ENCODE measurements around the gene PXMP2.

Gene PXMP2

DNA sequence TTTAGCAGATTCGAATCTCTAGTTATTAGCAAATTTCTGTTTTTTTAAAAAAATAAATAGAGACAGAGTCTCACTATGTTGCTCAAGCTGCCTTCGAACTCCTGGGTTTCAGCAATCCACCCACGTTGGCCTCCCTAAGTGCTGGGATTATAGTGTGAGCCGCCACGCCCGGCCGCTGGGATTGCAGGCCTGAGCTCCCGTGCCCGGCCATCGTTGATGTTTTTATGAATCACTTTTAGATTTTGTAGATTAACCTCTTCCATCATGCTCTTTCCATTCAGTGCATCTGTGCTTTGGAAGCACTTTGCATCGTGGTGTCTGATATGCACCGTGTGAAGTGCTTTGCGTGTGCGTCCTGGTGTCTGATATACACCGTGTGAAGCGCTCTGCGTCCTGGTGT is 44.2 kb downstream of the PXMP2 start:
- Histone ChIP-seq H3K4me2 (ENCODE audit: low read length) (no peak overlapping the region), H3K79me2 (ENCODE audit: low read length) (no peaks in the 10 kb centered on the region), H3K4me1 (ENCODE audit: low read length) (no peaks in the 10 kb centered on the region), H2AFZ (ENCODE audit: low read depth, low read length) (no peak overlapping the region), H3K27ac (ENCODE audit: low read length) (no peak overlapping the region), H3K9me3 (ENCODE audit: insufficient read depth, low read length) (no peaks in the 10 kb centered on the region; the same call in 1 of the 2 replicates), H3K27me3 (ENCODE audit: low read depth, low read length) (no peaks in the 10 kb centered on the region), H3K9ac (ENCODE audit: low read length) (no peak overlapping the region), H4K20me1 (ENCODE audit: insufficient read depth, low read length) (no peaks in the 10 kb centered on the region), H3K36me3 (replicated peaks; ENCODE audit: low read depth, low read length) (peaks cover 71% of the 10 kb centered on the region), H3K4me3 (ENCODE audit: low read length) (no peak overlapping the region)
- no peak for TF ChIP-seq EZH2phosphoT487 (IDR thresholded peaks at IDR 0.05; ENCODE audit: low read depth)
- TF ChIP-seq, protein P1, sequence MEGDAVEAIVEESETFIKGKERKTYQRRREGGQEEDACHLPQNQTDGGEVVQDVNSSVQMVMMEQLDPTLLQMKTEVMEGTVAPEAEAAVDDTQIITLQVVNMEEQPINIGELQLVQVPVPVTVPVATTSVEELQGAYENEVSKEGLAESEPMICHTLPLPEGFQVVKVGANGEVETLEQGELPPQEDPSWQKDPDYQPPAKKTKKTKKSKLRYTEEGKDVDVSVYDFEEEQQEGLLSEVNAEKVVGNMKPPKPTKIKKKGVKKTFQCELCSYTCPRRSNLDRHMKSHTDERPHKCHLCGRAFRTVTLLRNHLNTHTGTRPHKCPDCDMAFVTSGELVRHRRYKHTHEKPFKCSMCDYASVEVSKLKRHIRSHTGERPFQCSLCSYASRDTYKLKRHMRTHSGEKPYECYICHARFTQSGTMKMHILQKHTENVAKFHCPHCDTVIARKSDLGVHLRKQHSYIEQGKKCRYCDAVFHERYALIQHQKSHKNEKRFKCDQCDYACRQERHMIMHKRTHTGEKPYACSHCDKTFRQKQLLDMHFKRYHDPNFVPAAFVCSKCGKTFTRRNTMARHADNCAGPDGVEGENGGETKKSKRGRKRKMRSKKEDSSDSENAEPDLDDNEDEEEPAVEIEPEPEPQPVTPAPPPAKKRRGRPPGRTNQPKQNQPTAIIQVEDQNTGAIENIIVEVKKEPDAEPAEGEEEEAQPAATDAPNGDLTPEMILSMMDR (IDR thresholded peaks at IDR 0.05; ENCODE audit: low read depth, low read length), result no peak

DNA sequence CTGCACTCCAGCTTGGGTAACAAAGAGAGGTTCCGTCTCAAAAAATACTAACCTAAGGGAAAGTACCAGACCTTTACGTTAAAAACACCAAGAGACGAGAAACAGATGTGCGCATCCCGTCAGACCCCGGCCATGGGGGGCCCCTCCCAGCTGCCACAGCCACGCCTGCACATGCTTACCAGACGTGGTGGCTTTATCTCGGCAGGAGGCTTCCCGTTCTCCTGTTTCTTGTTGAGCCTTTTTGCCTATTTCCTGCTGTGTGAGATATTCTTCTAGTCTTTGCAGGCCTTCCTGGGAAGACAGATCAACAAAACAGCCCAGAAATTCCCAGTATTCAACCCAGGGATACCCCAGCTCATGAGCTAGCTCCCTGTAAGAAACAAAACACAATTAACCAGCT is 46.8 kb downstream of the PXMP2 start:
- TF ChIP-seq, protein P1 (IDR thresholded peaks at IDR 0.05; ENCODE audit: low read depth, low read length), result no peak

DNA sequence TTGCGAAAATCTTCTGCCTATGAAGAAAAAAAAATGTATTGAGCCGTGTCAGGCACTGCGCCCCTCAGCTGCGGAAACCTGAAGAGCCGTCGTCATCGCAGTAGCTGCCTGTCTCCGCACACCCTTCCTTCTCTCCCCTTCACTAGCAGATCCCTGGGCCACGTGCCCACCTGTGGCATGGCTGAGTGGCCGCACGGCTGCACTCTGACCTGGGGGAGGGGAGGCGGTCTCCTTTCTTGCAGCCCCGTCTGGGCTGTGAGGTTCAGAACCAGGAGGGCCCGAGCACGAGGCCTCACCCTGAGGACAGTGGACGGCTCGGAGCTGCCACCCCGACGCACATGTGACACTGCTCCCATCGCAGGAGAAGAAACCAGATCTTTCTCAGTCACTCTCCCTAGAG is 48.1 kb downstream of the PXMP2 start:
- H3K27me3 ChIP-seq (ENCODE audit: low read depth, low read length), result no peaks in the 10 kb centered on the region
- no peaks in the 10 kb centered on the region for H3K4me1 ChIP-seq (ENCODE audit: low read length)
- no peaks in the 10 kb centered on the region for H3K9me3 ChIP-seq (ENCODE audit: insufficient read depth, low read length)
- H3K36me3 ChIP-seq (replicated peaks; ENCODE audit: low read depth, low read length), result peaks cover 65% of the 10 kb centered on the region
- no peak overlapping the region for H2AFZ ChIP-seq (ENCODE audit: low read depth, low read length)
- no peaks in the 10 kb centered on the region for H3K79me2 ChIP-seq (ENCODE audit: low read length)
- H3K27ac ChIP-seq (ENCODE audit: low read length), result no peak overlapping the region
- no peak overlapping the region for H3K9ac ChIP-seq (ENCODE audit: low read length)
- no peaks in the 10 kb centered on the region for H4K20me1 ChIP-seq (ENCODE audit: insufficient read depth, low read length)
- TF ChIP-seq, protein P1 (IDR thresholded peaks at IDR 0.05; ENCODE audit: low read depth, low read length), result no peak
- no peak for TF ChIP-seq EZH2phosphoT487 (IDR thresholded peaks at IDR 0.05; ENCODE audit: low read depth)
- H3K4me3 ChIP-seq (ENCODE audit: low read length), result no peak overlapping the region
- no peak overlapping the region for H3K4me2 ChIP-seq (ENCODE audit: low read length)

More for the DNA sequence above, 46.8 kb downstream of the PXMP2 start:
- Histone ChIP-seq H3K36me3 (replicated peaks; ENCODE audit: low read depth, low read length) (peaks cover 64% of the 10 kb centered on the region), H4K20me1 (ENCODE audit: insufficient read depth, low read length) (no peaks in the 10 kb centered on the region), H3K79me2 (ENCODE audit: low read length) (no peaks in the 10 kb centered on the region), H3K4me3 (ENCODE audit: low read length) (no peak overlapping the region), H3K27me3 (ENCODE audit: low read depth, low read length) (no peaks in the 10 kb centered on the region), H3K4me2 (ENCODE audit: low read length) (no peak overlapping the region), H3K27ac (ENCODE audit: low read length) (no peak overlapping the region), H3K9ac (ENCODE audit: low read length) (no peak overlapping the region), H3K9me3 (ENCODE audit: insufficient read depth, low read length) (no peaks in the 10 kb centered on the region), H2AFZ (ENCODE audit: low read depth, low read length) (no peak overlapping the region), H3K4me1 (ENCODE audit: low read length) (no peaks in the 10 kb centered on the region)

DNA sequence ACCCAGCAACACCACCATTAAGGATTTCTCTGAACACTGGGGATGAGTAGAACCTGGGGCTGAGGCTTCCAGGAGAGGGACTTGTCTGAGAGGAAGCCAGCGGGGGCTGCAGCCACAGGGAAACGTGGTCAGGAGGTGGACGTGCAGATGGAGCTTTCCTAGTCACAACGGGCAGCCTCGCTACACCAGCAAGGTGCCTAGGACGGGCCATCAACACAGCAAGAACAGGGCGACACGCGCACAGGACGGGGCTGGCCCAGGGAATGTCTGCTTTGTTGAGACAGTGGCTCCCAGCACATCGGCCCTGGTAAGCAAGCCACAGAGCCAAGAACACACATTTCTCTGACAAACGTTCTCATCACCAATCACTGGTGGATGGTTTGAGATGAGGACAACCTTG is 49.0 kb downstream of the PXMP2 start:
- Histone ChIP-seq H3K27ac (ENCODE audit: low read length) (no peak overlapping the region), H3K36me3 (replicated peaks; ENCODE audit: low read depth, low read length) (peaks cover 60% of the 10 kb centered on the region), H4K20me1 (ENCODE audit: insufficient read depth, low read length) (no peaks in the 10 kb centered on the region)

More for the DNA sequence above, 49.0 kb downstream of the PXMP2 start:
- no peak overlapping the region for H3K4me2 ChIP-seq (ENCODE audit: low read length)
- TF ChIP-seq, protein P1 (IDR thresholded peaks at IDR 0.05; ENCODE audit: low read depth, low read length), result no peak
- no peak for TF ChIP-seq EZH2phosphoT487 (IDR thresholded peaks at IDR 0.05; ENCODE audit: low read depth)
- H3K9me3 ChIP-seq (ENCODE audit: insufficient read depth, low read length), result no peaks in the 10 kb centered on the region
- H3K9ac ChIP-seq (ENCODE audit: low read length), result no peak overlapping the region
- no peaks in the 10 kb centered on the region for H3K27me3 ChIP-seq (ENCODE audit: low read depth, low read length)
- H3K4me1 ChIP-seq (ENCODE audit: low read length), result no peaks in the 10 kb centered on the region
- H2AFZ ChIP-seq (ENCODE audit: low read depth, low read length), result no peak overlapping the region
- no peaks in the 10 kb centered on the region for H3K79me2 ChIP-seq (ENCODE audit: low read length)
- H3K4me3 ChIP-seq (ENCODE audit: low read length), result no peak overlapping the region
